Activated CD4-positive, alpha-beta T cell treated with anti-CD3 and anti-CD28 coated beads for 36 hours (primary cell): ENCODE measurements around the gene AP1G1. TPM values are rescaled to one million over a fixed set of nuclear protein-coding genes. Genes with fewer than 3 reads are reported as not detected.

Experiments
- ATAC-seq: fragments of 200-7000 bp; cut with Tn5 transposase; one replicate; pipeline ENCODE4 v1.10.0; 2021; ENCODE audit warnings: mild to moderate bottlenecking, moderate library complexity
- CTCF ChIA-PET: fragments of 350-600 bp; sonication (Branson Sonifier 250); formaldehyde crosslinking; loops from one replicate; lab custom pipeline; 2021; ENCODE audit warnings: antibody characterized with exemption; lab: Charles Lee
- POLR2A ChIA-PET: fragments of 350-600 bp; sonication (Branson Sonifier 250); formaldehyde crosslinking; loops from one replicate; lab custom pipeline; 2021; ENCODE audit warnings: antibody characterized with exemption, inconsistent platforms; lab: Charles Lee
- DNase-seq: peaks from one replicate; pipeline ENCODE4 v3.0.0-alpha.2; 2020
- H3K27ac Mint-ChIP-seq: one replicate; pipeline ENCODE4 v1.8.0; 2021; ENCODE audit warnings: mixed read lengths
- H3K27me3 Mint-ChIP-seq: one replicate; pipeline ENCODE4 v1.8.0; 2021; ENCODE audit warnings: mixed read lengths
- H3K36me3 Mint-ChIP-seq: one replicate; pipeline ENCODE4 v1.8.0; 2021; ENCODE audit warnings: low read depth, mixed read lengths
- H3K4me1 Mint-ChIP-seq: one replicate; pipeline ENCODE4 v1.8.0; 2021; ENCODE audit warnings: mixed read lengths
- H3K4me3 Mint-ChIP-seq: one replicate; pipeline ENCODE4 v1.8.0; 2021; ENCODE audit warnings: mild to moderate bottlenecking, moderate library complexity, mixed read lengths
- H3K9me3 Mint-ChIP-seq: one replicate; pipeline ENCODE4 v1.8.0; 2021; ENCODE audit warnings: low read depth, mixed read lengths
- intact Hi-C, 2 experiments: fragments of 100-400 bp; cut with DNase I in 1 of 2; cut with micrococcal nuclease in 1 of 2; formaldehyde crosslinking; loops; one replicate each; pipeline versions ENCODE4 v1.14.2 to v1.15.1; 2022 to 2024; cut with DNase I, micrococcal nuclease
- total RNA-seq, 2 experiments: library from RNA; stranded (reverse); gene quantifications; one replicate each; pipeline ENCODE4 v1.2.3, GENCODE V29; 2021

The AP1G1 gene
- total RNA-seq, 2 experiments from 2014 or later, result 65.5 to 68.8 TPM

DNA sequence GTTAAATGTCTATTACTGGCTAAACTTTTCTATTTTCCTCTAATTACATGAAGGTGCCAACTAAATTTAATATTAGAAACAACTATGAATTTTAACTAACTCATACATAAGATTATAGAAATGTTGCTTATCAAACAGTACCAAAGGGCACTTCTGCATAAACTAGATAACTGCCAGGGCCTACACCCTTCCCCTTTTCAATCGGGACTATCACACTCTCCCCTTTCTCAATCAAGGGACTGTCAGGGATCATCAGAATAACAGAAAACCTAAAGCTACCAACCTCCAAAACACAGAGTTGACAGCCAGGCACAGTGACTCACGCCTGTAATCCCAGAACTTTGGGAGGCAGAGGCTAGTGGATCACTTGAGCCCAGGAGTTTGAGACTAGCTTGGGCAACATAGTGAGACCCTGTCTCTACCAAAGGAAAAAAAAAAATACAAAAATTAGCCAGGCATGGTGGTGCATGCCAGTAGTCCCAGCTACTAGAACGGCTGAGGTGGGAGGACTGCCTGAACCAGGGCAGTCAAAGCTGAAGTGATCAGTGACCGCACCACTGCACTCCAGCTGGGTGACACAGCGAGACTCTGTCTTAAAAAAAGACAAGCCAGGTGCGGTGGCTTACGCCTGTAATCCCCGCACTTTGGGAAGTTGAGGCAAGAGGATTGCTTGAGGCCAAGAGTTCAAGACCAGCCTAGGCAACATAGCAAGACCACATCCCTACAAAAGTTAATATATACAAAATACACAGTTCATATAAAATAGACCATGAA lies 80.9 kb downstream of the AP1G1 start:
- POLR2A ChIA-PET, result no interaction called here
- CTCF ChIA-PET, result interaction anchor here (0.8 kb wide), 1 partner anchor 368 kb away, joined by 3 read pairs; no protein-coding TSS in a partner anchor
- Mint-ChIP-seq H3K27me3 (no peaks in the 10 kb centered on the region), H3K9me3 (no peaks in the 10 kb centered on the region), H3K36me3 (peaks cover 11% of the 10 kb centered on the region), H3K4me3 (no peak overlapping the region), H3K27ac (no peak overlapping the region), H3K4me1 (peaks cover 9% of the 10 kb centered on the region)
- intact Hi-C loops, result loop anchor here in 1 of 2 experiments (10.0 kb wide), 1 partner anchor 937 kb away; no protein-coding TSS in a partner anchor
- no peak for ATAC-seq
- no peak for DNase-seq

DNA sequence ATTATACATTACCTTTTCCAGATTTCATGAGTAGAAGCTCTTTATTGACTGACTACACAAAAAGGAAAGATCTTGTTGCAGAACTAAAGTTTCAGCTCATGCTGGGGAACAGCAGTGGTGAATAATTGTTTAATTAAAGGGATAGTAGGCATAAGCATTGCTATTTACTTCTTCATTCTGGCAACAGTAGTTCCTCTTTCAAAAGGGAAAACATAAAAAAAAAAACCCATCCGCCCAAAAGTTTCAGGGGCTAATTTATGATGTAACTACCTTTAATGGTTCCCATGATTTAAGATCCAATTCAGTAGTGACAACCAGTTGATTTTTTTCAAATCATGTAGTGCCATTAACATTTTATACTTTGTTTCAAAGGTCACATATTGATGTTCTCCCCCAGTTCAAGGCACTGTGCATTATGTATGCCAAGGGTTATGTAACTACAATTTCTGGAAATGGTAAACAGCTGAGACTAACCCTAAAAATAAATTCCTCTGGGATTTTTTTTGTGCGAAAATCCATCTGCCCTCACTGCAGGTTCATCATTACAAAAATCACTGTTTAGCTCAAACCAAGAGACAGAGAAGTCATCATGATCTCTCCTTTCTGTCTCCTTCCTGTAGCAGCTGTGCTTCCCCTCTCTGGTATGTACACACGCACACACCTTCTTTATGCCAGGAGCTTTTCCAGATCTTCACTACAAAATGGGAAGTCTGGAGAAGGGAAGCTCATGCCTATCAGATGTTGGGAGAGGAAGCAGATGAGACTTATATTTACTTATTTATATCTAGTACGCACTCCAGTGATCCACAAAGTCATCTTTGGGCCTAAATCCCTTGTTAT lies 81.9 kb downstream of the AP1G1 start:
- POLR2A ChIA-PET, result no interaction called here

DNA sequence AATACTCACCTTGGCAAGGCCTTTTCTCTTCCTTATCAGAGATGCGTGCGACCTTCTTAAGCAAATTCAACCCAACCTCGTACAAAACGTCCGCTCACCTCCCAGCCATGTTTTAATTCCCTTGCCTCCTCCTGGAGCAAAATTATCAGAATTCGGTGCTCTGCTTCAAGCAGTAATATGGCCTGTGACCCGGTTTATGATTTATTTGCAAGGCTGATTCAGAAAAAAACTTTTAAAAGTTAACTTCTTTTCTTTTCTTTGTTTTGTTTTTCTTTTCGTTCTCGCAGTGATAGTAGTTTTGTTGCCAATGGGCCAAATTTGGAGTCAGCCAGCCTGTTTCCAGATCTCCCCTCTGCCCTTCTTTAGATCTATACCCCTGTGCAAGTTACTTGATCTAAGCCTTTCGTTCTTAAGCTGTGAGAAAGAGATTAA lies 84.3 kb downstream of the AP1G1 start, which contains the start of gene PHLPP2:
Gene PHLPP2 (minus strand): TSS at position 382 of the 432 bp plus-strand sequence. CDS start 9,906 bp downstream, outside the sequence.
- Mint-ChIP-seq H3K9me3 (no peaks in the 10 kb centered on the region), H3K4me3 (peak within 1 kb of the TSS; percentile 95), H3K27ac (peak within 1 kb of the TSS; percentile 68), H3K4me1 (peaks cover 16% of the 10 kb centered on the region), H3K36me3 (no peaks in the 10 kb centered on the region), H3K27me3 (no peaks in the 10 kb centered on the region)
- DNase-seq (no peak), ATAC-seq (no peak)
- intact Hi-C loops, result loop anchor here (1.0 to 10.0 kb wide), 3 partner anchors 158 to 940 kb away; partner anchors contain the start of genes DHODH (in 1 of the 2) and ZNF821 (in 1 of the 2)
- ChIA-PET POLR2A (no interaction called here), CTCF (no interaction called here)

More for the DNA sequence above, 81.9 kb downstream of the AP1G1 start:
- no peaks in the 10 kb centered on the region for H3K27me3 Mint-ChIP-seq
- no peaks in the 10 kb centered on the region for H3K9me3 Mint-ChIP-seq
- intact Hi-C loops, result loop anchor here in 1 of 2 experiments (10.0 kb wide), 1 partner anchor 938 kb away; no protein-coding TSS in a partner anchor
- peaks cover 17% of the 10 kb centered on the region for H3K4me1 Mint-ChIP-seq
- peaks cover 2% of the 10 kb centered on the region for H3K36me3 Mint-ChIP-seq
- ATAC-seq (no peak), DNase-seq (no peak)
- H3K27ac Mint-ChIP-seq, result no peak overlapping the region
- no peak overlapping the region for H3K4me3 Mint-ChIP-seq
- CTCF ChIA-PET, result interaction anchor here (0.7 kb wide), 1 partner anchor 164 kb away, joined by 3 read pairs; no protein-coding TSS in a partner anchor

DNA sequence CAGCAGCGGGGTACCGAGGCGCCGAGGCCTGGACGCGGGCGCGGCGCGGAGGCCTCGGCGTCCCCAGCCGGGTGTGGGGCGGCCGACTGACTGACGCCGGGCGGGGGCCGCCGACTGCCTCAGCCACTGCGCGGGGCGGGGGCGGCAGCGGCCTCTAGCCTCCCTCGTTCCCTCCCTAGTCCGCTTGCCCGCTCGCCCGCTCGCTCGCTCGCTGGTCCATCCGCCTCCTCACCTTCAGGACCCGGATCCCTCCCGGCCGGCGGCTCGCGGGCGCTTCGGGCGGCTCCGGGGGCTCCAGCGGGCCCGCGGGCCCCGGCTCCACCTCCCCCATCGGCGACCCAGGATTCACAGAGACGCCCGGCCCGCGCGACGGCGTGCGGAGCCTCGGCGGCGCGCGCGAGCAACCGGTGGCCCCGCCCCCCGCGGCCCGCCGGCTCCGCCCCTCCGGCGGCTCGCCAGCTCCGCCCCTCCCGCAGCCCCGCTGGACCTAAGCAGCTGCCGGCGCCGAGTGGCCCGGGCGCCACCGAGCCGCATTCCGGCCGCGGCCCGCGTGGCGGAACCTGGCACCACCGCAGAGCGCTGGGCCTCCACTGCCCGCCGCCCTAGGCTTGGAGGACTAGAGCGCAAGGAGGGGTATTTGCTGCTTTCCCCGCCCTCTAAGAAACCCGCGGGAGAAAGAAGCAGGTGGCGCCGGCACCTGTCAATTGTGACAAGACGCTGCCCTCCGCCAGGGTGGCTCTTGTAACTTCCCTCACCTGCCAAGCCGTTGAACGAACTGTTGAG lies 84.9 kb downstream of the AP1G1 start:
- H3K4me3 Mint-ChIP-seq, result peak overlapping the region; percentile 95

DNA sequence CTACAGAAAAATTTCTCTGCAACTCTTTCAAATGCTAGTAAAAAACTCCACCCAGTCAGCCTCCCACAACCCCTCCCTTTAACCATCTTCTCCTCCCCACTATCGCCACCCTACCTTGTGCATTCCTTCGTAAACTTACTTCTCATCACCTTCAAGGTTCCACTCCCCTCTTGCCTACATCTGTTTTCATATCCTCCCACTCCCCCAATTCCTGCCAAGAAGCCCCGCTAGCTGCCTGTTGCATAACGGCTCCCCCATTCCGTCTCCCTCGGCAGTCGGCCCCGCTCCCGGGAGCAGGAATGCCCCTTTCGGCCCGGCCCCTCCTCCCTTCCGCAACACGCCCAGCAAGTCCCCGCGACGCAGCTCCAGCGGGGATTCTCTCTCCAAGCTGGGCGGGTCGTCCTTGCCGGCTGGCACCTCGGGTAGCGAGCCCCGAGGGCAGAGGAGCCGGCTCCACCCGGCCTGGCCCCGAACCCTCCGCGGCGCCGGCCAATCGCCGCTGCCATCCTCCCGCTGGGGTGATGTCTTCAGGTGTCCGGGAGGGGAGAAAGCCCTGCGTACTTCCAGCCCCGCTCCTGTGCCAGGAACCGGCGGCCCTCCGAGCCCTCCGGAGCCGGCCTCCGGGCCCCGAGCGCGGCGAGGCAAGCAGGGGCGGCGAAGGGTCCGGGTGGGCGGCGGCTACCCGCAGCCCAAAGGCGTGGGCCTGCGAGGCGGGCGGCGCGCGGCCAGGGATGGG lies 85.7 kb downstream of the AP1G1 start:
- DNase-seq (peak; percentile 73), ATAC-seq (peak; percentile 60)
- ChIA-PET POLR2A (interaction anchor here (0.5 to 1.0 kb wide), 2 partner anchors 19 to 159 kb away, joined by 3 read pairs; no protein-coding TSS in a partner anchor), CTCF (interaction anchor here (0.6 kb wide), 1 partner anchor 12 kb away, joined by 3 read pairs; no protein-coding TSS in a partner anchor)
- Mint-ChIP-seq H3K9me3 (no peaks in the 10 kb centered on the region), H3K27ac (peak overlapping the region; percentile 86), H3K4me1 (peaks cover 16% of the 10 kb centered on the region), H3K4me3 (peak overlapping the region; percentile 95), H3K36me3 (no peaks in the 10 kb centered on the region), H3K27me3 (no peaks in the 10 kb centered on the region)
- intact Hi-C loops, result loop anchor here (1.0 to 10.0 kb wide), 12 partner anchors 85 to 942 kb away; partner anchors contain the start of genes ZNF821 (in 2 of the 2), AP1G1 (in 1 of the 2), ATXN1L (in 1 of the 2) and CMTR2 (in 1 of the 2)

More for the DNA sequence above, 84.9 kb downstream of the AP1G1 start:
- Mint-ChIP-seq H3K27me3 (no peaks in the 10 kb centered on the region), H3K4me1 (peaks cover 16% of the 10 kb centered on the region), H3K36me3 (no peaks in the 10 kb centered on the region), H3K27ac (peak overlapping the region; percentile 68), H3K9me3 (no peaks in the 10 kb centered on the region)
- ATAC-seq, result peak; percentile 87
- peak; percentile 87 for DNase-seq
- POLR2A ChIA-PET, result no interaction called here
- intact Hi-C loops, result loop anchor here (1.0 to 10.0 kb wide), 13 partner anchors 85 to 941 kb away; partner anchors contain the start of genes ZNF821 (in 2 of the 2), AP1G1 (in 1 of the 2), ATXN1L (in 1 of the 2) and CMTR2 (in 1 of the 2)
- CTCF ChIA-PET, result no interaction called here

DNA sequence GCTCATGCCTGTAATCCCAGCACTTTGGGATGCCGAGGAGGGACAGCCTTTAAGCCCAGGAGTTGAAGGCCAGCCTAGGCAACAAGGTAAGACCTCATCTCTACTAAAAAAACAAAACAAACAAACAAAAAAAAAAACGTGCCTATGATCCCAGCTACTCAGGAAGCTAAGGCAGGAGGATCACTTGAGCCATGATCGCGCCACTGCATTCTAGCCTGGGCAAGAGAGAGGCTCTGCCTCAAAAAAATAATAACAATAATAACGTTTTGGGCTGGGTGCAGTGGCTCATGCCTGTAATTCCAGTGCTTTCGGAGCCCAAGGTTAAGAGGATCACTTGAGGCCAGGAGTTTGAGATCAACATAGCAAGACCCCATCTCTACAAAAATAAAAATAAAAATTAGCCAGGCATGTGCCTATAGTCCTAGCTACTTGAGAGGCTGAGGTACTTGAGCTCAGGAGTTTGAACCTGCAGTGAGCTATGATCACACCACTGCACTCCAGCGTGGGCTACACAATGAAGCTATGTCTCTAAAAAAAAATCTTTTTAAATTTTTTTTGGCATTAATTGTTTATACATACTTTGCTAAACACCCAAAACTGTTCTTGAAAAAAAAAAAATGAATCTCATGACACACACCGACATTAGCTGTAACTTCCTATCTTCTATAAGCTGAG lies 87.4 kb downstream of the AP1G1 start:
- ChIA-PET POLR2A (interaction anchor here (0.7 kb wide), 1 partner anchor 163 kb away, joined by 10 read pairs; no protein-coding TSS in a partner anchor), CTCF (no interaction called here)
- no peaks in the 10 kb centered on the region for H3K36me3 Mint-ChIP-seq
- ATAC-seq (no peak), DNase-seq (no peak)
- intact Hi-C loops, result loop anchor here (5.0 to 10.0 kb wide), 2 partner anchors 161 to 944 kb away; partner anchors contain the start of gene ZNF821 (in 1 of the 2)
- H3K4me3 Mint-ChIP-seq, result peak overlapping the region; percentile 30
- no peaks in the 10 kb centered on the region for H3K27me3 Mint-ChIP-seq
- H3K4me1 Mint-ChIP-seq, result peaks cover 16% of the 10 kb centered on the region
- H3K27ac Mint-ChIP-seq, result no peak overlapping the region
- no peaks in the 10 kb centered on the region for H3K9me3 Mint-ChIP-seq

DNA sequence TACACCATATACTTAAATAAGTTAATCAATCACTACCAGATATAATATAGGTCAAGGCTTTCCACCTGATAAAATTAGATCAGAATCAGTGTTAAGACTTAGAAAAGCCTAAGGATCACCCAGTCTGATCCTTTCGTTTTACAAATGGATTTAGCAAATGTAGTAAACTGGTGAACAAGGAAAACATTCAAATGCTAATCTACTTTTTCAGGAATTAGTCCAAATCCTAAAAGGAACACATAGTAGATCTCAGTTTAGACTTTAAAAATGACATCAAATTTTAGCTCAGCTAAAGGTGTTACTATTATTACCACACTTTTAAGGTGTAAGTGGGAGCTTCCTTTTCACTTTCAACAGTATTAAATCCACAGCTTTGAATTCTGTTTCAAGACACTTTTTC lies 96.1 kb downstream of the AP1G1 start:
- H3K4me3 Mint-ChIP-seq, result no peak overlapping the region
- CTCF ChIA-PET, result interaction anchor here (1.1 kb wide), 1 partner anchor 249 kb away, joined by 3 read pairs; no protein-coding TSS in a partner anchor
- H3K27me3 Mint-ChIP-seq, result no peaks in the 10 kb centered on the region
- H3K4me1 Mint-ChIP-seq, result peaks cover 6% of the 10 kb centered on the region
- H3K36me3 Mint-ChIP-seq, result no peaks in the 10 kb centered on the region
- DNase-seq (no peak), ATAC-seq (no peak)
- intact Hi-C loops, result no loop called here
- POLR2A ChIA-PET, result no interaction called here
- H3K9me3 Mint-ChIP-seq, result no peaks in the 10 kb centered on the region
- no peak overlapping the region for H3K27ac Mint-ChIP-seq

DNA sequence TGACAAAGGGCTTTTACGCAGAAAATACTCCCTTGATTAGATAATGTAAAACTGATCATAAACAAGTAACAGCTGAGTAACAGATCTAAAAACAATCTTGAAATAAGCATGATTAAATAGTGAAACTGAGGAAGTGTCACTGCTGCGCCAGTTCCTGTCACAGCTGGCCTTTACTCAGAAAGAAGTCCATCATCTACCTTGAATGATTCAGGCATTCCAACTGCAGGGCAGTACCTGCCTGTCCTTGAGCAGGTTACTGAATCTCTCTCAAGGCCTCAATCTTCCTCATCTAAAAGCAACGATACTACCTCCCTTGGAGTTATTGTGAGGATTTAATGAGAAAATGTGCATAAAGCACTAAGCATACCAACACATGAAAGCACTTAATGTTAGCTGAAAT lies 96.8 kb downstream of the AP1G1 start:
- Mint-ChIP-seq H3K9me3 (no peaks in the 10 kb centered on the region), H3K27ac (no peak overlapping the region), H3K4me1 (peaks cover 6% of the 10 kb centered on the region), H3K4me3 (no peak overlapping the region), H3K27me3 (no peaks in the 10 kb centered on the region), H3K36me3 (no peaks in the 10 kb centered on the region)
- CTCF ChIA-PET, result interaction anchor here (0.7 to 1.1 kb wide), 2 partner anchors 11 to 250 kb away, joined by 3 read pairs; no protein-coding TSS in a partner anchor
- ATAC-seq (peak; percentile 57), DNase-seq (no peak)
- POLR2A ChIA-PET, result no interaction called here
- intact Hi-C loops, result no loop called here

DNA sequence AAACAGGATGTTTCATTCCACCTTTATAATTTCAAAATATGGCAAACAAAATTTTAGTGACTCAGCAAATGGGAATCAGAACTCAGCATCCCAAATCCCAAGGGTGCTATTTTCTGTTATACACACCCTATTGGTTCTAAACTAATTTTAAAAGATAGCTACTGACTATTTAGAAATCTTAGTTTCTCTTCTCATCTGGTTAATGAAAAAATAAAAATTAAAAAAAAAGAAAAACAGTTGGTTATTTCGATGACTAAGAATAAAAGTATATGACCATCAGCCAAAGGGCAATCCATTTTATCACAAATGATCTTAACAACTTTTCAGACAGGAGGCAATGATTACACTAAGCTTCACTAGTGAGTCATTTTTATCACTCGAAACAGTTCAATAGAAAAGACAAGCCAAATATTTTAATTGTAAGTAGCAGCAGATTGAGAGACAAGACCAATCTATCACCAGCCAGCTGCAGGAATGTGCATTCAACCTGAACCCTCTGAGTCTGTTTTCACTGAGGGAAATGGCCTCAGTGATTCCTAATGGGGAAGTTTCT lies 99.3 kb downstream of the AP1G1 start:
- H3K27me3 Mint-ChIP-seq, result no peaks in the 10 kb centered on the region
- no peak overlapping the region for H3K4me3 Mint-ChIP-seq
- ChIA-PET CTCF (interaction anchor here (1.2 kb wide), 1 partner anchor 8 kb away, joined by 3 read pairs; no protein-coding TSS in a partner anchor), POLR2A (interaction anchor here (0.7 kb wide), 1 partner anchor 45 kb away, joined by 4 read pairs; no protein-coding TSS in a partner anchor)
- peaks cover 6% of the 10 kb centered on the region for H3K4me1 Mint-ChIP-seq
- H3K27ac Mint-ChIP-seq, result no peak overlapping the region
- no peak for DNase-seq
- H3K9me3 Mint-ChIP-seq, result no peaks in the 10 kb centered on the region
- no peak for ATAC-seq
- intact Hi-C loops, result no loop called here
- no peaks in the 10 kb centered on the region for H3K36me3 Mint-ChIP-seq
